Measurements from ENCODE around the gene SEMA4D.

Gene SEMA4D

DNA sequence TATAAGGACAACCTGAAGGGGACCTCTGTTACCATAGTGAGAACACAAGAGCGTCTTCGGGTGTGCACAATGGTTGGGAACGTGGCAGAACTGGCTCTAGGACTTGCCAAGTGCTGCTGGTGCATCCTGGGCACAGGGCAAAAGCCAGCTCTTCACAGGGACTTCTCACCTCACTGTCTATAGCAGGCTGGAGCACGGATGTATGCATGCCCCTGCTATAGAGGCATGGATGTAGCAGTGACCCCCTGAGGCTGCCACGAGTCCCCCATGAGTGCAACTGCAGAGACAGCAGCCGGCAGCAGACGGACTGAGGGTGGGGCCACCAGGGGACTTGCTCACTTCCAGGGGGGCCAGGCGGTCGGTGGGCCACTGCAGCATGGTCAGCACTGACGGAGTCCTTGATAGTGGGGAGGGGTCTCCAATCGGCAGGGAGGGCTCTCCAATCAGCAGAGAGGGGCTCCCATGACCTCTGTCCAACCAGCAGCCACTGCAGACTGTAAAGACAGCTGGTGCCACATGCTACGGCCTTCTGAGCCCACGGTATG lies 64.9 kb downstream of the SEMA4D start:
- DNase-seq (ENCODE audit: low read depth in 1 of 2, low spot score in 1 of 2), result no peak

DNA sequence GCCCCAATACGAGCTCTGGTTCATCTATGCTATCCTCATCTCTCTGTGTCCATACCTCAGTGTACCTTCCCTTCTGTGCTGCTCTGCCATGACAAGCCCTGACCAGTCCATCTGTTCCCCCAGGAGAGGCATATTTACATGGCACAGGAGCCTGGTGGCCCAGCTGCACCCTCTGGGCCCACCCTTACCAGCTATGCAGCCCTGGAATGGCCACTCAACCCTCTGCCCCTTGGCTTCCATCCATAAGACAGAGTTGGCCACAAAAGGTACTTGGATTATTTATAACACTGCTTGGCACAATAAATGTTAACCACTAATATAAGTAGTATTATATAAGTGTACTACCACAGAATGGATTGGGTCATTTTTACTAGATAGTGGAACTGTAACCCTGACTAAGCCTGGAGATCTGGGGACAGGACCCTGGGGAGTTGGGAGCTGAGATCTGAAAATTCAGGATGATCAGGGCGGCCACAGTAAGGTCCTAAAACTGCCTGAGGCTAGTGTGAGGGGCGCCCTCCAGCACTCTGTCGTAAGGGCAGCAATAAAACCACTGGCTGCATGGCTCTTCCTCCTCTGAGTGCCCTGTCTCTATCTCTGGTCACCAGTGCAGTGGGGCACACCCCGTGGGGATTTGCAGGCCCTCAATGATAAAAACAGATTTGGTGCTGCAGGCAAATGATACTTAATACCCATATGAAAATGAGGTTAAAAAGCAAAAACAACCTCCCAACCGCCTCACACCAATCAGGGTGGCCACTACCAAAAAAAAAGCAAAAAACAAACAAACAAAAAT lies 65.8 kb downstream of the SEMA4D start:
- DNase-seq (ENCODE audit: low read depth in 1 of 2, low spot score in 1 of 2), result no peak

DNA sequence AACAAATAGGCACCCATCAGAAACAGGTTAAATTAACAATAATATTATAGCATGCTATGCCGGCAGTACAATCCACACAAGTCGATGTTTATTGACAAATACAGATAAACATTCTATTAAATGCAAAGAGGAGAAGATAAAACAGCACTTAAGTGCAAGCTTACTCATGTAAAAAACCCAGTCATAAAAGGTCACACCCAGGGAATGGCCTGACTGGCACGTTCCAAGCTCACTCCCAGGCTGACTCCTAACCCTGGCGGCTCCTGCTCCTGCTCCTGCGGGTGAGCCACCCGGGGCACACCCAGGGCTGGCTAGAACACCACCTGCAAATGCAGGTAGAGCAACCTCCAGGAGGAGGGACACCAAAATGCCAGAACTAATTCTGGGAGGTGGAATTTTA lies 66.9 kb downstream of the SEMA4D start:
- no peak for DNase-seq (ENCODE audit: low read depth in 1 of 2, low spot score in 1 of 2)

- DNase-seq (ENCODE audit: low read depth in 1 of 2, low spot score in 1 of 2), result peak in 1 of 2 donors; percentile 32
Observed at GRCh38 chr9:89428901-89429890, 68.7 kb downstream of the SEMA4D start.

DNA sequence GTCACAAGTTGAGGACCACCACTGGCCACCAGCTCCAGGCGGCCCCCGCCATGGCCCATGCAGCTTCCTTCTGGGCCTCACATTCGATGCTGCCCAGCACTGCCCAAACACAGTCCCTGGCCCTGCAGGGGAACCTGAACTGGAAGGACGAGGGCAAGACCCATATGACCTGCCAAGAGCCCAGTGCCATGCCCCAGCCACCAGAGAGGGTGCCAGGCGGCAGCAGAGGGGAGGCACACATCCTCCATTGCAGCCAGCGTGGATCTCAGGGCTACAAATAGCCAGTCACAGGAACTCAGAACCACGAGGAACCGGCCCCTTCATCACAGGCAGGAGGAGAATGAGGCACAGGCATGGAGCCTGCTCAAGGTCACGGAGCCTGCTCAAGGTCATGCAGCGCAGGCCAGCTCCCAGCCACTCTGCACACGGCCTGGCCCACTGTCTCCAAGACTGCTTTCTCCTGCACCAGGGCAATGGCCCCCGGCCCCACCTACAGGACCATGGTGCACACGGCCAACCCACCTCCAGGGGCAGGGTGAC lies 69.6 kb downstream of the SEMA4D start:
- no peak for DNase-seq (ENCODE audit: low read depth in 1 of 2, low spot score in 1 of 2)

GRCh38 chr9:89427621-89428221 lies 70.2 kb downstream of the SEMA4D start:
- DNase-seq (ENCODE audit: low read depth in 1 of 2, low spot score in 1 of 2), result peak; percentile 32 to 69

DNA sequence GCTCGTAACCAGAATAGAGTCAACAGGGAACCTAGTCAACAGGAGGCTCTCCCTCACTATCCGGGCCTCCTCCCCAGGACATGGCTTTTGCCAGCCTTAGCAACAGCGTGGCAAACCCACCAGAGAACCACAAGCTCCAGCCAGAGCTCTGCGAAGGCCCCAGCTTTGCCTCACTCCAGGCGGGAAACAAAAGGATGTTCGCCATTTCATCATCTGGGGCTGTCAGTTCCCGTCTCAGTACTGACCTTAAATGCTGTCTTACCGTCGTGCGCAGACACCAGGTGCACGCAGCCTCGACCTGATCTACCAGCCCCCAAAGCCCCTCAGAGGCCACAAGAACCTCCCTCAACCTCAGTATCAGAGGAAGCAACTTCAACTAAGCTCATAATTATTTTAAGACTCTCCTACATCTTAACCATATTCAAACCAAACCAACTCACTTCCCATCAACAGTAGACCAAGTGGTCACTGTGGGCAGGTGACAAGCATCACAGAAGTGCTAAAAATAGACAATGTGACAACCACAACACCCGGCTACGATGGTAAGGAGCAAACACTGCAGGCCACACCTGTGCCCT lies 71.4 kb downstream of the SEMA4D start:
- DNase-seq (ENCODE audit: low read depth in 1 of 2, low spot score in 1 of 2), result no peak

- DNase-seq (ENCODE audit: low read depth in 1 of 2, low spot score in 1 of 2), result no peak
Observed at GRCh38 chr9:89425921-89426383, 72.0 kb downstream of the SEMA4D start.

GRCh38 chr9:89425024-89425805 lies 72.7 kb downstream of the SEMA4D start:
- DNase-seq (ENCODE audit: low read depth in 1 of 2, low spot score in 1 of 2), result no peak

DNA sequence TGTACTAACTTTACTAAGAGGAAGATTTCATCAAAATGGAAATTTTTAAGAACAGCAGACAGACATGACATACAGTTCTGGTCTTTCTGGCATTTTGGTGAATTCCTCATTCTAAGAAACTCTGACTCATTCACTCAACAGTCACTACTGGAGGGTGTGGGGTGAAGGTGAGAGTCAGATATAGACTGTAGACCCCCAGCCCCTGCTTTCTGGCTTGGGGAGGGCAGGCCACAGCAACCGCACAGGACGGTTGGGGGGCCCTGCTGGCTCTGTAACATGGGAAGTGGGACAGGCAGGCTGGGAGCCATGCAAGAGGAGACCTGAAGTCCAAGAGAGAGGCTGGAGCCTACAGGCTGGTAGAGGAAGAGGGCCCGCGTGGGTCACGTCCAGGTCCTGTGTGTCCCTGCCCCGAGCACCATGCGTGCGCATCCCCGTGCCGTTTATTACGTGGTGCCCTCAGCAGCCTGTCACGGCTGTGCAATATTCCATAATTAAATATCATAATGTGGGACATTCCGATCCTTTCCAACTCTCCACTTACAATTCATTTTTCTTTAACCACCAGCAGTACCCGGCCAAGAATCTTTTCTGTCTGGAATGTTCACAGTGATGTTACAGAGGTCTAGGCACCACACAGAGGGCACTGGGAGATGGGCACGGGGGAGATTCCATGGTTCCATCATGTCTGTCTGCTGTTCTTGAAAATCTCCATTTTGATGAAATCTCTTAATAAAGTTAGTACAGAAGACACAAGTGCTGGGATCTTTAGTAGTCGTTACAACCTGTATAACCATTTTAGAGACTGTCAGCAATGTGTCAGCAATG lies 75.5 kb downstream of the SEMA4D start:
- DNase-seq (ENCODE audit: low read depth in 1 of 2, low spot score in 1 of 2), result peak in 1 of 2 donors; percentile 52

DNA sequence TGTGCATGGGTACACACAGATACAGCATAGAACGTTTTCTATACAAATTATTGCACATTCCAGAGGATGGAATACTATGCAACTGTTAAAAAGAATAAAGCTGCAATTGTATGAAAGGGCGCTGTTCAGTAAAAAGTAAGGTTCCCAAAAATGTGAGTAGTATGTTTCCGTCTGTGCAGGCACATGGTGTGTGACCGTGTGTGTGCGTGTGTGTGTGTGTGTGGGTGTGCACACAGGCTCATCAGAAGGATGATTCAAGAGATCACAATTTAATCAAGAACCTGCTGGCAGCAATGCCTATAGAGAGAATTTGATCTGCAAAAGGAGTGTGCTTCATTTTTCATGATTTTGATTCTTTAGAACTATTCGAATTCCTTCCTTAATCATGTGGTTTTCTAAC lies 76.3 kb downstream of the SEMA4D start:
- DNase-seq (ENCODE audit: low read depth in 1 of 2, low spot score in 1 of 2), result peak in 1 of 2 donors; percentile 38

- DNase-seq (ENCODE audit: low read depth in 1 of 2, low spot score in 1 of 2), result no peak
Observed at GRCh38 chr9:89420397-89421178, 77.3 kb downstream of the SEMA4D start.

DNA sequence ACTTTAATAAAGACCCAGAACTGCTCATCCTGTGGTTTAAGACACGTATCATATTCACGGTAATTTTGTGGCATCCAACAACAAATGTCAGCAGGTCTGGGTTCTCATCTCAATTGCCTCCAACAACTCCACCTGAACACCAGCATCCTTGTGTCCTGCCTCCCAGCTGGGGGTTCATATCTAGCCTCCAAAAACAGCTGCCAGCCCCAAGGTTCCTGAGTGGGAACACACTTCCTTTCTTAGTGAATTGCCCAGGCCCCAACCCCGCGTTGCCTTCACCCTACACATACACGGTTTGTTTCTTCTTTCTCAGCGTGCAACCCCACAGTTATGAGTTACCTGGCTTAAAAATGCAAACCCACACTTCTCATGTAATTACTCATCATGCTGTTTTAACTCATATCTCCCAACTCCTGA lies 77.9 kb downstream of the SEMA4D start:
- DNase-seq (ENCODE audit: low read depth in 1 of 2, low spot score in 1 of 2), result peak in 1 of 2 donors; percentile 31

- peak; percentile 45 to 47 for DNase-seq (ENCODE audit: low read depth in 1 of 2, low spot score in 1 of 2)
Observed at GRCh38 chr9:89418882-89419640, 78.9 kb downstream of the SEMA4D start.

DNA sequence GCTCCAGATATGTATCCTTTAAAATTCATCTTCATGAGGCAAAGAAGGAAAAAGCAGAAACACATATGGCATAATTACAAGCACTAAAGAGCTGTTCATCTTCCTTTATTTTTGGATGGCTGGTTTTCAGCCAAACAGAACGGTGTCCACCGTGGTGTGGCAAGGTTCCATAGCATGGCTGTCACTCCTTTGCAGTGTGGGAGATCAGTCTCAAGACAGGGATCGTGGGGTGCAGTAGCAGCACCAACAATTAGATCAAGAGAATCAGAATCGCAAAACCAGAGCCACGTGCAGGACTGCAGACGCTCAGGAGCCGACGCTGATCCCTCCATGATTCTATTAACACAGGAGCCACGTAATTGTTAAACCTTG lies 79.5 kb downstream of the SEMA4D start:
- no peak for DNase-seq (ENCODE audit: low read depth in 1 of 2, low spot score in 1 of 2)

GRCh38 chr9:89417832-89418473 lies 80.0 kb downstream of the SEMA4D start:
- no peak for DNase-seq (ENCODE audit: low read depth in 1 of 2, low spot score in 1 of 2)
